ENCODE measurements around the gene YES1.
A peak's percentile ranks its signal among the peaks of the same experiment; 100 is the strongest.

- TF ChIP-seq, protein P1, sequence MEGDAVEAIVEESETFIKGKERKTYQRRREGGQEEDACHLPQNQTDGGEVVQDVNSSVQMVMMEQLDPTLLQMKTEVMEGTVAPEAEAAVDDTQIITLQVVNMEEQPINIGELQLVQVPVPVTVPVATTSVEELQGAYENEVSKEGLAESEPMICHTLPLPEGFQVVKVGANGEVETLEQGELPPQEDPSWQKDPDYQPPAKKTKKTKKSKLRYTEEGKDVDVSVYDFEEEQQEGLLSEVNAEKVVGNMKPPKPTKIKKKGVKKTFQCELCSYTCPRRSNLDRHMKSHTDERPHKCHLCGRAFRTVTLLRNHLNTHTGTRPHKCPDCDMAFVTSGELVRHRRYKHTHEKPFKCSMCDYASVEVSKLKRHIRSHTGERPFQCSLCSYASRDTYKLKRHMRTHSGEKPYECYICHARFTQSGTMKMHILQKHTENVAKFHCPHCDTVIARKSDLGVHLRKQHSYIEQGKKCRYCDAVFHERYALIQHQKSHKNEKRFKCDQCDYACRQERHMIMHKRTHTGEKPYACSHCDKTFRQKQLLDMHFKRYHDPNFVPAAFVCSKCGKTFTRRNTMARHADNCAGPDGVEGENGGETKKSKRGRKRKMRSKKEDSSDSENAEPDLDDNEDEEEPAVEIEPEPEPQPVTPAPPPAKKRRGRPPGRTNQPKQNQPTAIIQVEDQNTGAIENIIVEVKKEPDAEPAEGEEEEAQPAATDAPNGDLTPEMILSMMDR (IDR thresholded peaks at IDR 0.05): peak in 1 of 6 experiments; percentile 15
- TF ChIP-seq POLR2A (IDR thresholded peaks at IDR 0.05) (no peak), POLR2AphosphoS5 (IDR thresholded peaks at IDR 0.05) (no peak), EP300 (IDR thresholded peaks at IDR 0.05) (no peak)
Measured at GRCh38 chr18:832085-832681, 20.1 kb upstream of the YES1 start.
